GM13976 (cell line): Measurements from ENCODE around the gene TSC22D2.

Source experiments
- DNase-seq: peaks from one replicate; pipeline ENCODE4 v3.0.0; 2012; ENCODE audit warnings: low spot score
- CTCF ChIP-seq: IDR thresholded peaks from 2 replicates; pipeline ENCODE4 v1.5.1; 2012; ENCODE audit warnings: borderline replicate concordance, mild to moderate bottlenecking; ENCODE audit not compliant: insufficient read depth; ENCODE audit errors: extremely low read depth, missing control alignments, control extremely low read depth
- in situ Hi-C: fragments of 300-500 bp; cut with MboI; formaldehyde crosslinking; loops from one replicate; pipeline ENCODE4 v1.12.0; 2022; ENCODE audit warnings: low sequenced_read_pairs, mixed read lengths, inconsistent platforms; ENCODE audit not compliant: unreplicated experiment

The TSC22D2 gene

GRCh38 chr3:150515210-150515609, 107.1 kb downstream of the TSC22D2 start:
- no peak for DNase-seq
- in situ Hi-C loops = loop anchor here (25.0 kb wide), 1 partner anchor 347 kb away; no protein-coding TSS in a partner anchor
- no peak for TF ChIP-seq CTCF
